HG03575 (cell line): ENCODE results near the gene DAP3.
"Not testable (repeated sequence)": the region's sequence is repeated elsewhere in the genome, so short reads cannot be mapped to it uniquely, and the experiment has no call there.

Experiments used
- ATAC-seq: cut with Tn5 transposase; IDR thresholded peaks from one replicate; pipeline ENCODE4 v1.9.1; 2021; ENCODE audit not compliant: unreplicated experiment, insufficient number of reproducible peaks, low FRiP score; ENCODE audit errors: extremely low read depth

DAP3 gene

DNA sequence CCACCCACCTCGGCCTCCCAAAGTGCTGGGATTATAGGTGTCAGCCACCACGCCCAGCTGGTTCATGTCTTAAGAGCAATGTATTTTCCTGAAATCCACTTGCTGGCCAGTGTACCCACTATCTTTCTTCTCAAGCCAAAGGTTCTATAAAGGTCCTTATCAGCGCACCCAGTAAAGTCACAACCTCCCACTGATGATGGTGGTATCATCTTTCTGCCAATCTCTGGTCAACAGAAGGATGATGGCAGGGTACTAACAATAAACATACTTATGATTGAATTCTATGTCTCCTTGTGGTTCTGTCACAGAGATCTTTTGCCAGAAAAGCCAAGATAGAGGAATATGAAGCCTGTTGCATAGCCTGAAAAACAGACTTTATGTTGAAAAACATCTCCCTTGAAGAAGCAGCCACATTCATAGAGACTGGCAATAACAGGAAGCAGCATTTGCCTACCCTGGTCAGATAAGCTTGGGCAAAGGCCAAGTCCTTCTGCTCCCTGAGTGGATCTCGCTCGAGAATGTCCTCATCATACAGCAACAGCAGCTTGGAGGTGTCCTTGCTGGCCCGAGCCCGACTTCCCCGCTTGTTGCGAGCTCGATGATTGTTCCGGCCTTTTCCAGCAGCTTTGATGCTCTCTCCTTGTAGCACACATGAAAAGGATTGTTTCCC lies 73.0 kb downstream of the DAP3 start:
- no peak for ATAC-seq

DNA sequence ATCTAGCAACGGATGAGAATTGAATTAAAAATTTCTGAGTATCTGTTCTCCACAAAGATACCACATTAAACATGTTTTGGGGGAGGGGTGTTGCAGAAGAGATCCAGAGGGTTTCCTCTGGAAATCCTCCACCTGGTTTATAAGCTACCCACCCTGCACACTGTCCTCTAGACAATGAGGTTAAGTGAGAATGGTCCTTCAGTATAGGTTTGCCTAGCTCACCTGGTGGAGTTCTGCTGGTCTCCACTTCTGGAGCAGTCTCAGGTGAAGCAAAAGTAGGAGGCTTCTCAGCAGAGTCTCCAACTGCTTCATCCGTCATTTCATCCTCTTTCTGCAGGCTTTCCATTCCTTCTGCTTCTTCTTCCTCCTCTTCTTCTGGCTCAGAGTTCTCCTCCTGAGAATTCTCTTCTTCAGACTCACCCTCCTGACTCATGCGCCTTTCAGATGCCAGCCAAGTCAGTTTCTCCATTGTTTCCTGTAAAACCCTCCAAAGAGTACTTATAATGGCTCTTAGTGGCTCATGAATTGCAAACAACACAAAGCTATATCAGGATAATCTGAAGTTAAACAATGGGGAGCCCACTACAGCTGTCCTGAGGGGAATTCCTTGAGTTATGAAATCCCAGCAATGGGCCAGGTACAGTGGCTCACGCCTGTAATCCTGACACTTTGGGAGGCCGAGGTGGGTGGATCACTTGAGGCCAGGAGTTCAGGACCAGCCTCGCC lies 74.4 kb downstream of the DAP3 start:
- not testable (repeated sequence) for ATAC-seq

DNA sequence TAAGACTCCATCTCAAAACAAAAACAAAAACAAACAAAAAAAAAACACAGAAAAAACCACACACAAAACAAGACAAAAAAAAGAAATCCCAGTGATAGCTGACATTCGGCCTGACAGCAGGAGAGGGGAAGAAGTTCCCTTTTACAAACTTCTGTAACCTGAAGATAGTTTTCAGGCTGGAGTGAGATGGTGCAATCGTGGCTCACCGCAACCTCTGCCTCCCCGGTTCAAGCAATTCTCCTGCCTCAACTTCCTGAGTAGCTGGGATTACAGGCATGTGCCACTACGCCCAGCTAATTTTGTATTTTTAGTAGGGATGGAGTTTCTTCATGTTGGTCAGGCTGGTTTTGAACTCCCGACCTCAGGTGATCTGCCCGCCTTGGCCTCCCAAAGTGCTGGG lies 75.1 kb downstream of the DAP3 start:
- not testable (repeated sequence) for ATAC-seq

DNA sequence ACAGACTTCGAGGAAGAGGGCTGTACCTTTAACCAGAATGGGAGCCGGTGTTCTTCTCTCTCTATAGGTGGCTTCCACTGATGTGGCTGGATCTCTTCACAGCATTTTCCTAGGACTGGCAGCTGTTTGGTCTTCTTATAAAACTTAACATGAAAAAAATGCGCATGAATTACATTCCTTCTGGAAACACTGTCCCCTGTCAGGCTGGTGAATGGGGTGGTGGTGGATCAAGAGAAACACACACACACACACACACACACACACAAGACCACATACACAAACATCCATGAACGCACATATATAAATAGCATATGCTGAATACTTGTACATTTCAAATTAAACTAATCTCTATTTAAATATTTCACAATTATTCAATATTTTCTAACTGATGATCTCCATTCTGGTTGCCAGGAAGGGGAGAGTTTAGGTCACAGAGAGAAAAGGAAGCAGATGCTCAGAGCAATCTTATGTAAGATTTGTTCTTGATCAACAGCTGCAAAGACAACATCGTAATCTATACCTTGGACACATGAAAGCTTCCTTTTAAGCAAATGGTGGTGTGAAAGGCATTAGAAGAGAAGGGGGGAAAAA lies 78.6 kb downstream of the DAP3 start:
- not testable (repeated sequence) for ATAC-seq

DNA sequence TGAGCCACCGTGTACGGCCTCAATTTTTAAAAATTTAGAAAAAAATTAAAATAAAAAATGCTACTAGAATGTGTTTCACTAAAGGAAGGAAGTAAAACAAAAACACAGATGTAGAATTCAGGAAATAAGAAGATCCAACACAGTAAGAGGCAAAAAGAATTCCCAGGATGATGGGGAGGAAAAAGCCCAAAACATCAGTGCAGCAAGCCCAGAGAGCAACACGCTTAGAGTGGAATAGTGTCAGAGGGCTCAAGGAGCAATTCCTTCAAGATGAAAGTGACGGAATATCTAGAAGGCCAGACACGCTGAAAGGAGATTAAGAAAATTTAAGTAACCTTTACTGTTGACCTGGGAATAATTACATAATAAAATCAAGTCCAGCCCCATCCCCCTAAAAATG lies 80.4 kb downstream of the DAP3 start:
- ATAC-seq = no peak

DNA sequence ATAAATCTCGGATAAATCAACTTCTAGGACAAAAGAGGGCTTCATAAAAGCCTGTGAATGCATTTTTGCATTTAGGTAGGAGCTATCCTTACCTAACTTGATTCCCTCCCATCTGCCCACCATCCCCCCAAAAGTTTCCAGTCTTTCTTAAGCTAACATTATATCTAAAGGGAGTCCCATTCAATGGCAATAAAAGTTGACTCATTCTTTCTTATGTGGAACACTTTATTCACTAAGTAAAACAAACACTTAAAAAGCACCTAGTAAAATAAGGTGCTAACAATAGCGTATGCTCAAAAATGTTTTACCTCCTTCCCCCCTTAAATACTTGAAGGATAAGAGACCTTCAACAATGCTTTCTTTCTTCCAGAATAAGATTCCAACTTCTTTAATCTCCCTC lies 84.3 kb downstream of the DAP3 start:
- ATAC-seq = no peak

DNA sequence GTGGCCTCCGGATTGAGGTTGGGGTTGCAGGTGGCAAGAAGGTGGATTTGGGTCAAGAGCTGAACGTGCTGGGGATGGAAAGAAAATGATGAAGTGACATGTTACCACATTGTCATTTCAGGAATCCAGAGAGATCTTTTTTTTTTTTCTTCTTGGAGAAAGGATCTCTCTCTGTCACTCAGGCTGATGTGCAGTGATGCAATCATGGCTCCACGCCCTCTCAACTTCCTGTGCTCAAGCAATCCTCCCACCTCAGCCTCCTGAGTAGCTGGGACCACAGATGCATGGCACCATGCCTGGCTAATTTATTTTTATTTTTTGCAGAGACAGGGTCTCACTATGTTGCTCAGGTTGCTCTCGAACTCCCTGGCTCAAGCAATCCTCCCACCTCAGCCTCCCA lies 87.5 kb downstream of the DAP3 start:
- no peak for ATAC-seq

DNA sequence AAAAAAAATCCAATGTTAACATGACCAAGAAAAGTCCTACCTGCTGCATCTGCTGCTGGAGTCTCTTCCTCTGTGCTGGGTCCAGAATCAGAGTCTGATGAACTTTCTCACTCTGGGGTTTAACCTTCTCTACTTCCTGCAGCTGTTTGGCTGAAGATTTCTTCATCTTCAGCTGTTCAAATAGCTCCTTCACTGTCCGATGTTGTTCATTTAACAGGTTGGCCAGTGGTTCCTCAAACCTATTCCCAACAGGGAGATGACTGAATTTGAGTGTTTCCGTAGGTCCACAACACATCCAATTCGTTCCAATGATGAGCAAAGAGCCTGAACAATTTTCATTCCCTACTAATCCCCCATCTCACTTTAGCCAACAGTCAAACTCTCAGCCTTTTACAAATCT lies 88.7 kb downstream of the DAP3 start:
- no peak for ATAC-seq
